ENCODE results near the gene SAMD4A.

SAMD4A gene

DNA sequence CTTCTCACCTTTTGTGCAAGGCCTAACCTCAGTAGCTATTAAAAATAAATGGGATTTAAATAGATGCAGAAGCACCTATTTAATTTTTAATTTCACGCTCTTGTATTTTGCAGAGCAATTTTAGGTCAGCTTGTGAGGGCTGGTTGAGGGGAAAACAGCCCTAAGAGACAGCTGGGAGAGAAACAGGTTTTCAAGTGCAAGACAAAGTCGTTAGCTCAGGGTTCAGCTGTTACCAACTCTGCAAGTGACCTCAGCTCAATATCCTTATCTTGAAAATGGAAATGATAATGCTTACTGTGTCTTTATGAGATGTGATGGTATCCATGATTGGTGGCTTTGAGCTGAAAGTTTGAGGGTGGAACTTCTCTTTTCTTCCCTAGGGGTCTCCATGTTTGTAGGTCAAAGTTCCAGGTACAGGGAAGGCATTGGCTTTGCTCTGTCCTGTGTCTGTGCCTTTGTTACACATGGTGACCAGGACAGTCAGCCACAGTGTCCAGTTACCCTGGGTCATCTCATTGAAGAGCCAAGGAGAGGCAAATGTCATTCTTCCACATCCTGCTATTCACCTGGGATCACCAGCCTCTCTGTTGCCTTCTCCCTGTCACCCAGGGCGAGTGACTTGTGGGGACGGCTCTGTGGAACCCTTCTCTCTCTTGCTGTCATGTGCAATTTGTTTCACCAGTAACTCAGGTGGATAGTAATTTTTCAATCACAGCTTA, 100.3 kb downstream of the SAMD4A start:
- DNase-seq: no peak

GRCh38 chr14:54667764-54668163, 100.8 kb downstream of the SAMD4A start:
- DNase-seq: no peak

GRCh38 chr14:54669721-54670561, 103.0 kb downstream of the SAMD4A start:
- no peak for DNase-seq

- DNase-seq: no peak
Observed at GRCh38 chr14:54671537-54671936, 104.6 kb downstream of the SAMD4A start.

GRCh38 chr14:54672181-54672580, 105.3 kb downstream of the SAMD4A start:
- DNase-seq: no peak

- no peak for DNase-seq
Observed at GRCh38 chr14:54672688-54673087, 105.8 kb downstream of the SAMD4A start.

- no peak for DNase-seq
Observed at GRCh38 chr14:54673193-54674045, 106.5 kb downstream of the SAMD4A start.

DNA sequence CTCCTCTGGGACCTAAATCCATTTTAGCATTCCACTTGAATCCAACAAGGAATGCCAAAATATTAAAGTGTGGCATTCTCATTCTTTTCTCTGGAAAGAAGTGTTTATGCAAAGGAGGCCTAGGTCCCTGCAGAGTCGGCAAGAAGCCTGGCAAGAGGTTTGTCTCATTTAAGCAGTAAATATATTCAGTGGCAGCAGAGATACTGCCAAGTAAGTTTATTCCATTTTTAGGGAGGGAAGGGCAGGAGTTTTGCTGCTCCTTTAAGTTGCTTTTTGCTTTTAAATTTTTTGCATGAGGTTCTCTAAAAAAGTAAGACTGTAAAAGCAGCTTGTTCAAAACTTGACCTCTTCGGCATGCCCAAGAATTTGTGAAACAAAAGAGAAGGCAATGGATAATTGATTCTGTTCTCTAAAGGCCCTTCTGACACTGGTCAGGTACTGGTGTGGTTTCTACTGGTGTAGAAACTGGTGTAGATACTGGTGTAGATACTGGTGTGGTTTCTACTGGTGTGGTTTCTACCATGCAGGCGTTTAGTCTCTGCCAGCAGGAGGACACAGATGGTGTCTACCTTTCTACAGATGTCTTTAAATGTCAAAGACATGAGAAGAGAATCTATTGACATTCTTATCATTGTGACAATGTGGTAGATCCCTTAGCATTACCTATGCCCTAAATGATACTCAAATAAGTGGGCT, 107.3 kb downstream of the SAMD4A start:
- no peak for DNase-seq

DNA sequence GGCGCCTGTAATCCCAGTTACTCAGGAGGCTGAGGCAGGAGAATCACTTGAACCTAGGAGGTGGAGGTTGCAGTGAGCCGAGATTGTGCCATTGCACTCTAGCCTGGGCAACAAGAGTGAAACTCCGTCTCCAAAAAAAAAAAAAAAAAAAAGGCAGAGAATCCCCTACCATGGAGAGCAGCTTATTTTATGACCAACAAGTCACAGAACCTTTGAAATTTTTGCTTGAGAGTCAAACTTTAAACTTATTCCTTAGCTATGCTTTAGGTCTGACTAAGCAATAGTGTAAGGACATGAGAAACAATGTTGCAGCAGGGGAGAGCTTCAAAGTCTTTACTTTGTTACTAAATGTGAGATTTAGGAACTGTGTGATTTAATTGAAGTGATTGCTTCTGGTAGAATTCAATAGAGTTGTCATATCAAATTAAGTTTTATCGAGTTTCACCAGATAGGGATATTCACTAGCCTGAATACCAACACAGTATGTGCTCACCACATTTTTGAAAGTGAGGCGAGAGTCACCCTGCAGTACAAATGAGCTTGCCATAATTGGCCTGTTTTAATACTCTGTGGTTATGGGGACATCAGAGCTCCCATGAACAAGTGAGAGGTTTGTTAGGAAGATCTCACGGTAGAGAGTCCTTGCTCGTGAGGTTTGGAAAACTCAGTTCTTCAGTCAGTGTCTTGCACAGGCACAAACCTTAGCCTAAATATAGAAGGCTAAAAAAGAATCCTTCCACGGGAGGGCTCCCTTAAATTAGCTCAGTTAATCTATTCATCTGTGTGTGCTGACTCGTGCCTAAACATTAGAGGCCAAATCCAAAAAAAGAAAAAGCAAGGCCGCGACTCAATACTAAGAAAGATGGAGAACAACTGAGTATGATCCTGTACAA, 108.6 kb downstream of the SAMD4A start:
- DNase-seq: no peak

- peak; percentile 20 for DNase-seq
Observed at GRCh38 chr14:54676812-54677708, 110.1 kb downstream of the SAMD4A start.

DNA sequence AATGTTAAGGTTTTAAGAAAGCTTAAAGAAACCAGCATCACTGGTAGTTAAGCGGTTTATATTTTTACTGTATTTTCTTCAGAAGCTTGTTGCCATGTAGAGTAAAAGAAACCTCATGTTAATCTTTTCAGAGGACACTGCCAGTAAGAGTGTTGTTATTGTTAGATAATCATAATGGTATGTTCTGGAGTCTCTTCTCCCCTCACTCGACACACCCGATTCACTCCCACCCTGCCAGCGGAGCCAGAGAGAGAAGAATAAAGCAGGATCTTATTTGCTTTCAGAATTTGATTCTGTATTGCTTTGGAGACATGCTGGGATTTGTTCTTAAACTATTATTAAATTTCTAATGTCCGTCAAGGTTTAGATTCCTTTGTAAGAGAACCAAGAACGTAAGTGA, 113.7 kb downstream of the SAMD4A start:
- DNase-seq: no peak

DNA sequence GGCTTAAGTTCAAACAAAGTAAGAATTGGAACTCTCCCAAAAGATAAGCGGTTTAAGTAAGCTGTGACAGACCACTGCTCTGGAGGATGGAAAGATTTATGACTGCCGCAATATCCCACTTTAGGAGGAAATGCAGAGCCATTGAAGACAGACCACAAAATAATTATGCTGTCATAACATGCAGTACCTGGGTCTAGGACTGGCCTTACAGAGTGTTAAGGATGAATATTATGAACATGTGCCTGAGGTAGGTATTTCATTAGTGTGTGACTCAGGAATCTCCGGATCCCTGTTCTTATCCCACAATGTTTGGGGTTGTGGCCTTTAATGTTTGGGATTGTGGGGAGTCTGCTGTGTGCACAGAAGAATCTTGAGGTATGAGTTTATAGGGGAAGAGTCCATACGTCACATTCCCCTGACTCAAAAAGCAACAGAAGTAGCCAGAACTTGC, 114.9 kb downstream of the SAMD4A start:
- no peak for DNase-seq

DNA sequence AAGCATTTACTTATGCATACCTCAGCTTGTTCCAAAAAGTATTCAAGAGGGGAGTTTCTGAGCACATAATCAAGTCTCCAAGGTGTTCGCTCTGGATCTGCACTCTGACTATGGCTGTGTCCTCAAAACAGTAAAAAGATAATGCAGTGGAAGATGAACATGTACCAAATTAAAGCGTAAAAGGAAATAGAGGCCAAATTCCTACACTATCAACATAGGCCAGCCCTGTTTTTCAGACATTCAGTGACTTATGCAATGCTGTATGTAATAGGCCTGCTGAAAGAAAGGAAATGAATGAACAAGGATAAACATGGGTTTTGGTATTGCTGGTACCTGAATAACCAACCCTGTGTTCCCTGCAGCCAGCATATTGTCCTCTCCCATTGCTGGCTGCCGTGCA, 115.7 kb downstream of the SAMD4A start:
- DNase-seq: no peak

DNA sequence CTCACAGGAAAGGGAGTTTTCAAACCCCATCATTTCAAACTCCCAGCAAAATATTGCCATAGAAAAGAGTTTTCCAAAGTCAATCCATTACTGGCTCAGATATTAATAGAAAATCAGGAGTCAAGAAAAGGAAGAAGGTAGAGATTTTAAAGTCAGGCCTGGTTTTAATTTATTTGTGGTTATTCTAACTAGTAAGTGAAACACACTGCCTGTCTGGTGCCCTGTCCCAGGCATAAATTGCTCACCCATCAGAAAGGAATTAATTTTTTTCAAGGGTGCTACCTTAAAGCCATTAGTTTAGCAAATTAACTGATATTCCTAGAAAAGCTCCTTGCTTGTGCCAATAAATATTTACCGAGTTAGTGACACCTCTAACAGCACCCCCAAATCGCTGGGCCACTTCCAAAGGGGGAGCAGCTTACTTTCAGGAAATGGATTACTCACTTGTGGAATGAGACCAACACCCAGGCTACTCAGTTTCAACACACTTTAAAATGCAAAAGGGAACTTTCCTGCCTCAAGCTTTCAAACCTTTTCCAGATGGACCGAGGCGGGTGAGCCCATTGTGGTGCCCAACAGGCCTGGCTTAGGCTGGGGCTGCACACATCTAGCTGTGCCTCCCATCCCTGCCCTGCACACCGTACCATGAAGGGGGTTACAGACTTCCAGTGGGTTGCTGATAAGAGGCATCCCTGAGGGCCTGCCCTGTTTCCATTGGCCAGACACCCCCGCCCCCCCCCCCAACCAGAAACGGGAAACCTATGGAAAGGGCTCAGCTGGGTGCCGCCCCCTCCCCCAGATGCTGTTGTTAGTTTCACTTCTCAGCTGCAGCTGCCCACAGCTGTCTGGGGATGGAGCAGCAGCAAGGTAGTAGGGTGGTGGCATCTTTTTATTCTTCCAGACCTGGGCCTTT, 117.2 kb downstream of the SAMD4A start:
- no peak for DNase-seq

GRCh38 chr14:54685286-54685845, 118.4 kb downstream of the SAMD4A start:
- DNase-seq: no peak

DNA sequence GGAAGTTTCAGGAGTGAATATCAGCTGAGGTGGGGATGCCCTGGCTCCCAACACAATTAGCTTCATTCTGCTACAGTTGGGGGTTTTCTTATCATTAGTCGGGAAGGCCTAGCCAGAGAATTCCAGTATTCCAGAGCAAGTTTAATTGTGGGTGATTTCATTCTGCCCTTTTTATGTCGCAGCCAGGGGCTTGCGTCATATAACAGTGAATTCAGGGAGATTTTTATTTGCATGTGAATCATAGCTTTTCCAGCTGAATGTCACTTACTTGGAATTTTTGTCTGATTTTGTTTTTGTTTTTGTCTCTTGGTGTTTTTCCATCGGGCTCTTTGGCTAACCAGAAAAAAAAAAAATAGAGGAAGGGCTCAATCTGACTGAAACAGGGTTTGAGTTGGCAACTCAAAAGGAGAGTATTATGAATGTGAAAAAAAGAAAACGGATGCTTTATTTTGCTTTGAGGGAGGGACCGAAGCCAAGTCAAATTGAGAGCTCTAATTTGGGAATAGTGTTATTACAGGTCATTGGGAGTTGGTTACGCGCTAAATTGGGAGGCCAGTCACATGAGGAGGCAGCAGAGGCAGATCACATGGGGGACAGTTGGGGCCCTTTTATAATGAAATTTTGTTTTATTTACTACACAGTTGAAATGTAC, 119.4 kb downstream of the SAMD4A start:
- no peak for DNase-seq

DNA sequence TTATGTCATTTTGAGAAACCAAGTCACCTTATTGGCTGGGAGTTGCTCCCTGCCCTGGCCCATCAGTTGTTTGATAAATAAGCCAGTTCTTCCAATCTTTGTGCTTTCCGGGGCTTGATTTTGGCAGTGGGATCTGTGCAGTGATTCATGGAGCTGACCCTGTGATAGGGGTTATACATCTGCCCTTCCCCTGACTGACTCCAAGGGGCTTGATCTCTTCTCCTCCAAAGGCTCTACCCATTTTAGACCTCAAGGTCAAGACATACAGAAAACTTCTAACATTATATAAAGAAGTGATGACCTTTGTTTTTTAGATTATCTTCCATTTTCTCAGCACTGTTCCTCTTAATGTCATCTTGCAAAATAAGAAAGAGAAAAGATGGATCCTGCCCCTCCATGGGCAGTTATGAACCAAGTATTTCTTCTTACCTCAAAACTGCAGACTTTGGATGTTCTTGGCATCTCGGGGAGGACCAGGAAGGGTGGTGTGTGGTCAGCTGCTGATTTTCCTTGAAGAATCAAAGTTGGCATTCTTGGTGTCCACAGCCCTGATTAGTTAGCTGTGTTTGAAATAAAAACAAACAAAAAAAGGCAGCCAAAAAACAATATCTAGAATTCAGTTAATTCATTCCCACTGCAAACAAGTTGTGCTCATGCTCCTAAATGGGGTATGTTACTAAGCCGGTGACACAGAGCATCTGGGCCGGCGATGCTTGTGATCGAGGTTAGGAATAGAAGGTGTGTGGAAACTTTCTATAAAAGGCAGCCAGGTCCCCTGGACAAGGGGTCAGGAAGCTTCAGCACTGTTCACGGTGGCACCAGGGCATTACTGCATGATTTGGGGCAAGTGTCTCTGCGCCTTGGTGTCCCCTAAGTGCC, 120.2 kb downstream of the SAMD4A start:
- no peak for DNase-seq

DNA sequence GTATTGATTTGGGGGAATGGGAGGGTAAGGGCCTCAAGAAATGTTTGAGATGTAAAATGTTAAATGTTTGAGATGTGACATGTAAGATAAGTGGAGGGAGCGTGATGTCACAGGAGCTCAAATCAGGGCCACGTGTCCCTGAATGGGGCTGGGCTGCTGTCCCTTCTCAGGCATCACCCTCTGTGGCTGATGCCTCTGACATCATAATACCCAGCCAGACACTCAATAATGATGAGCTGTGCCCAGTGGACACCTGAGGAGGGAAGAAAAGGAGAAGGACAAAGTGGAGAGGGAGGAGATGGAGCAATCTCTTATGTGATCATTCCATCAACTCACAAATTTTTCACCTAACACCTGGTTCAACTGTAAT, 120.8 kb downstream of the SAMD4A start:
- no peak for DNase-seq
